DND-41 (cell line): ENCODE results near the gene ARL4D.

Source experiments
- CTCF ChIP-seq: IDR thresholded peaks from 2 replicates; pipeline ENCODE4 v1.5.1; 2012; ENCODE audit warnings: borderline replicate concordance, low read length, moderate library complexity, mild to moderate bottlenecking; ENCODE audit not compliant: poor library complexity, severe bottlenecking; ENCODE audit errors: extremely low read depth
- EZH2 ChIP-seq: IDR thresholded peaks from 3 replicates; pipeline ENCODE4 v1.6.1; 2012; ENCODE audit warnings: borderline replicate concordance, low read depth, mild to moderate bottlenecking, moderate library complexity, low read length, inconsistent platforms; ENCODE audit not compliant: severe bottlenecking

- TF ChIP-seq CTCF (no peak), EZH2 (no peak)
These were observed 39.0 kb downstream of the ARL4D start for GRCh38 chr17:43437756-43438155.
